CD14-positive monocyte (primary cell): ENCODE measurements around the gene FRAS1. TPM values are rescaled to one million over a fixed set of nuclear protein-coding genes. Genes with fewer than 3 reads are reported as not detected.

ENCODE experiments used
- DNase-seq, 3 donors: peaks; one replicate each; pipeline ENCODE4 v3.0.0-alpha.2; 2011 to 2022
- H2AFZ ChIP-seq: 2 replicates; pipeline ENCODE4 v1.6.0; 2012; ENCODE audit warnings: mild to moderate bottlenecking, low read depth, low read length, inconsistent platforms; ENCODE audit not compliant: insufficient read depth, poor library complexity, severe bottlenecking
- H3K27ac ChIP-seq, 2 donors: 1 replicate in 1 of 2; 2 replicates in 1 of 2; pipeline ENCODE4 v1.5.1; 2012 to 2013; ENCODE audit warnings: low read length in 2 of 2, control low read depth in 1 of 2, inconsistent platforms in 1 of 2, low read depth in 1 of 2, mild to moderate bottlenecking in 1 of 2
- H3K27me3 ChIP-seq, 2 donors: one replicate each; pipeline versions ENCODE4 v1.6.0 to v1.6.1; 2011 to 2013; ENCODE audit warnings: low read length in 2 of 2; ENCODE audit not compliant: control insufficient read depth in 2 of 2, insufficient read depth in 2 of 2
- H3K36me3 ChIP-seq, 2 donors: replicated peaks in 1 of 2; 1 replicate in 1 of 2; 2 replicates in 1 of 2; pipeline versions ENCODE4 v1.5.1 to v1.6.1; 2012 to 2013; ENCODE audit warnings: low read length in 2 of 2, control low read depth in 1 of 2, inconsistent platforms in 1 of 2, mild to moderate bottlenecking in 1 of 2; ENCODE audit not compliant: insufficient read depth in 2 of 2, control insufficient read depth in 1 of 2
- H3K4me1 ChIP-seq, 2 donors: 1 replicate in 1 of 2; 2 replicates in 1 of 2; pipeline versions ENCODE4 v1.5.1 to v1.6.1; 2012 to 2013; ENCODE audit warnings: low read length in 2 of 2, control low read depth in 1 of 2, inconsistent platforms in 1 of 2, mild to moderate bottlenecking in 1 of 2, moderate library complexity in 1 of 2; ENCODE audit not compliant: insufficient read depth in 2 of 2, control insufficient read depth in 1 of 2
- H3K4me2 ChIP-seq: replicated peaks from 2 replicates; pipeline ENCODE3; 2012; ENCODE audit warnings: low read length, moderate library complexity, mild to moderate bottlenecking; ENCODE audit not compliant: poor library complexity, severe bottlenecking; ENCODE audit errors: extremely low read depth
- H3K4me3 ChIP-seq, 3 experiments: fragments of 200-600 bp in 1 of 3; sonication (generic) in 1 of 3; replicated peaks in 1 of 3; 1 replicate in 2 of 3; 2 replicates in 1 of 3; pipeline ENCODE4 v1.5.1; 2011 to 2013; ENCODE audit warnings: low read length in 3 of 3, mild to moderate bottlenecking in 3 of 3, control low read depth in 2 of 3, low read depth in 2 of 3, inconsistent platforms in 1 of 3, moderate library complexity in 1 of 3
- H3K79me2 ChIP-seq: 2 replicates; pipeline ENCODE4 v1.6.0; 2012; ENCODE audit warnings: mild to moderate bottlenecking, control low read depth, inconsistent platforms, low read length, moderate library complexity; ENCODE audit not compliant: insufficient read depth
- H3K9ac ChIP-seq: 2 replicates; pipeline ENCODE4 v1.6.0; 2017; ENCODE audit warnings: low read length, mild to moderate bottlenecking; ENCODE audit not compliant: insufficient read depth, poor library complexity, severe bottlenecking
- H3K9me3 ChIP-seq, 2 donors: replicated peaks in 1 of 2; 1 replicate in 1 of 2; 2 replicates in 1 of 2; pipeline versions ENCODE4 v1.5.1 to v1.6.1; 2012 to 2013; ENCODE audit warnings: low read length in 2 of 2, control low read depth in 1 of 2; ENCODE audit not compliant: control insufficient read depth in 1 of 2, insufficient read depth in 1 of 2
- H4K20me1 ChIP-seq: 2 replicates; pipeline ENCODE4 v1.6.0; 2012; ENCODE audit warnings: mild to moderate bottlenecking, low read length, control low read depth, moderate library complexity; ENCODE audit not compliant: insufficient read depth
- H3K27ac Mint-ChIP-seq, 7 donors: one replicate each; pipeline ENCODE4 v1.8.0; 2020; ENCODE audit warnings: mild to moderate bottlenecking in 7 of 7, mixed read lengths in 7 of 7, moderate library complexity in 6 of 7, inconsistent platforms in 2 of 7
- H3K27me3 Mint-ChIP-seq, 3 donors: one replicate each; pipeline ENCODE4 v1.8.0; 2021 to 2022; ENCODE audit warnings: low read depth in 3 of 3, mild to moderate bottlenecking in 3 of 3, mixed read lengths in 3 of 3, moderate library complexity in 3 of 3, inconsistent platforms in 1 of 3
- H3K36me3 Mint-ChIP-seq, 2 donors: one replicate each; pipeline ENCODE4 v1.8.0; 2020; ENCODE audit warnings: mixed read lengths in 2 of 2, inconsistent platforms in 1 of 2, mild to moderate bottlenecking in 1 of 2
- H3K4me1 Mint-ChIP-seq: one replicate; pipeline ENCODE4 v1.8.0; 2020; ENCODE audit warnings: mild to moderate bottlenecking, mixed read lengths
- H3K4me3 Mint-ChIP-seq, 2 donors: one replicate each; pipeline ENCODE4 v1.8.0; 2020; ENCODE audit warnings: mild to moderate bottlenecking in 2 of 2, mixed read lengths in 2 of 2, moderate library complexity in 1 of 2
- H3K9me3 Mint-ChIP-seq, 7 donors: one replicate each; pipeline ENCODE4 v1.8.0; 2020 to 2022; ENCODE audit warnings: mixed read lengths in 7 of 7, mild to moderate bottlenecking in 6 of 7, moderate library complexity in 6 of 7, inconsistent platforms in 2 of 7
- WGBS: methylation state at CpG from one replicate; pipeline ENCODE4 v1.1.5; 2013; ENCODE audit warnings: missing lambda C conversion rate; ENCODE audit not compliant: insufficient coverage; 5-methylcytosine and 5-hydroxymethylcytosine counted together
- intact Hi-C, 2 donors: fragments of 100-400 bp; cut with micrococcal nuclease; formaldehyde crosslinking; loops; one replicate each; pipeline versions ENCODE4 v1.15.0 to v1.15.1; 2023
- polyA plus RNA-seq, 3 donors: library from polyadenylated mRNA; depleted of rRNA in 1 of 3; unstranded in 2 of 3; stranded (reverse) in 1 of 3; fragments of 300-500 nt in 2 of 3; fragments of >200 nt in 1 of 3; fragmentation: Illumina TruSeq in 2 of 3; gene quantifications; 1 replicate in 2 of 3; 2 replicates in 1 of 3; pipeline ENCODE4 v1.2.3, GENCODE V29; 2012 to 2021
- TF ChIP-seq, protein P1 (sequence below): fragments of 200-600 bp; IDR thresholded peaks from one replicate; pipeline ENCODE4 v1.8.0; 2022; ENCODE audit warnings: antibody characterized with exemption, mild to moderate bottlenecking

FRAS1 gene
- polyA plus RNA-seq, 3 donors, result not detected

DNA sequence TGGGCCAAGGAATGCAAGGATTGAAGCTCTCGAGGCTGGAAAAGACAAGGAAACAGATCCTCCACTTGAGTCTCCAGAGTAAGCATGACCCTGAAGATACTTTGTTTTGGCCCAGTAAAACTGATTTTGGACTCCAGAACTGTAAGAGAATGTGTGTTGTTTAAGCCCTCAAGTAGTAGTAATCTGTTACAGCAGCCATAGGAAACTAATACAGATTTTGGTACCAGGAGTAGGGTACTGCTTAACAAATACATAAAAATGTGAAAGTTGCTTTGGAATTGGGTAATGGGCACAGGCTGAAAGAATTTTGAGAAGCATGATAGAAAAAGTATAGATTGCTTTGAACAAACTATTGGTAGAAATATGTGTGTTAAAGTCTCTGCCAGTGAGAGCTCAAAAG lies 17.4 kb upstream of the FRAS1 start:
- TF ChIP-seq, protein P1, sequence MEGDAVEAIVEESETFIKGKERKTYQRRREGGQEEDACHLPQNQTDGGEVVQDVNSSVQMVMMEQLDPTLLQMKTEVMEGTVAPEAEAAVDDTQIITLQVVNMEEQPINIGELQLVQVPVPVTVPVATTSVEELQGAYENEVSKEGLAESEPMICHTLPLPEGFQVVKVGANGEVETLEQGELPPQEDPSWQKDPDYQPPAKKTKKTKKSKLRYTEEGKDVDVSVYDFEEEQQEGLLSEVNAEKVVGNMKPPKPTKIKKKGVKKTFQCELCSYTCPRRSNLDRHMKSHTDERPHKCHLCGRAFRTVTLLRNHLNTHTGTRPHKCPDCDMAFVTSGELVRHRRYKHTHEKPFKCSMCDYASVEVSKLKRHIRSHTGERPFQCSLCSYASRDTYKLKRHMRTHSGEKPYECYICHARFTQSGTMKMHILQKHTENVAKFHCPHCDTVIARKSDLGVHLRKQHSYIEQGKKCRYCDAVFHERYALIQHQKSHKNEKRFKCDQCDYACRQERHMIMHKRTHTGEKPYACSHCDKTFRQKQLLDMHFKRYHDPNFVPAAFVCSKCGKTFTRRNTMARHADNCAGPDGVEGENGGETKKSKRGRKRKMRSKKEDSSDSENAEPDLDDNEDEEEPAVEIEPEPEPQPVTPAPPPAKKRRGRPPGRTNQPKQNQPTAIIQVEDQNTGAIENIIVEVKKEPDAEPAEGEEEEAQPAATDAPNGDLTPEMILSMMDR, result no peak
- H3K4me1 Mint-ChIP-seq, result no peaks in the 10 kb centered on the region
- Histone ChIP-seq H3K4me1 (no peaks in the 10 kb centered on the region), H3K36me3 (no peaks in the 10 kb centered on the region), H3K27me3 (no peaks in the 10 kb centered on the region), H3K79me2 (no peaks in the 10 kb centered on the region), H3K9ac (no peak overlapping the region), H3K27ac (no peak overlapping the region), H3K4me2 (no peak overlapping the region), H3K9me3 (no peaks in the 10 kb centered on the region), H3K4me3 (no peak overlapping the region), H4K20me1 (no peaks in the 10 kb centered on the region), H2AFZ (no peak overlapping the region)
- no peak overlapping the region for H3K27ac Mint-ChIP-seq
- H3K9me3 Mint-ChIP-seq, result peaks cover 0 to 4% (median 2%) of the 10 kb centered on the region in 7 donors
- WGBS, result 92% methylated on average over 1 of the region's 1 CpG
- peaks cover 1 to 7% (median 3%) of the 10 kb centered on the region in 3 donors for H3K27me3 Mint-ChIP-seq
- no peaks in the 10 kb centered on the region for H3K36me3 Mint-ChIP-seq
- H3K4me3 Mint-ChIP-seq, result no peak overlapping the region
- no peak for DNase-seq
- intact Hi-C loops, result no loop called here

DNA sequence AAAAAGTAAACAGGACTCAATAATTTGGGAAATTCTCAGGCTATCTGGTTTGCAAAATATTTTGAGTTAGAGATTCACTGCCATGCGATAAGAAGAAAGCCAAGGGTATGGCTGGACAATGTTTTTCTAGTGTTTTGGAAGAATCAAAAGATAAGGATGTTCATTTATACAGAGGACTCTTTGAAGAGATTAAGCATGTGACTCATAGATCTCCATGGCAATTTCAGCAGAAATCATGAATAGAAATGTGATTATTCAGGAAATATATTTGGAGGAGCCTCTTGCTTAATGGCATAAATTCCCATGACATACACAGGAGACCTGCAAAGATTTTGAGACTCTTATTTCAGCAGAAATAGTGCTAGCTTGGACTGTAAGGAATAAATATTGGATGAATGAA lies 16.7 kb upstream of the FRAS1 start:
- intact Hi-C loops, result no loop called here
- TF ChIP-seq, protein P1, result no peak
- no peak for DNase-seq
- no peak overlapping the region for H2AFZ ChIP-seq
- no peaks in the 10 kb centered on the region for H4K20me1 ChIP-seq
- Mint-ChIP-seq H3K4me3 (no peak overlapping the region), H3K9me3 (peaks cover 0 to 5% (median 2%) of the 10 kb centered on the region in 7 donors), H3K4me1 (no peaks in the 10 kb centered on the region), H3K27me3 (peaks cover 1 to 8% (median 5%) of the 10 kb centered on the region in 3 donors), H3K36me3 (no peaks in the 10 kb centered on the region), H3K27ac (no peak overlapping the region)
- H3K9ac ChIP-seq, result no peak overlapping the region
- H3K4me1 ChIP-seq, result no peaks in the 10 kb centered on the region
- H3K4me3 ChIP-seq, result no peak overlapping the region
- no peaks in the 10 kb centered on the region for H3K79me2 ChIP-seq
- H3K27me3 ChIP-seq, result no peaks in the 10 kb centered on the region
- no peak overlapping the region for H3K4me2 ChIP-seq
- WGBS, result 100% methylated on average over 1 of the region's 1 CpG
- no peak overlapping the region for H3K27ac ChIP-seq
- no peaks in the 10 kb centered on the region for H3K36me3 ChIP-seq
- H3K9me3 ChIP-seq, result no peaks in the 10 kb centered on the region
